Vagina (tissue), 2 donors: Measurements from ENCODE around the gene SPATA21.

Experiments used
- POLR2A ChIP-seq, 2 donors: fragments of 450-650 bp; IDR thresholded peaks; one replicate each; pipeline ENCODE4 v1.6.1; 2017; ENCODE audit warnings: antibody characterized with exemption in 2 of 2, mild to moderate bottlenecking in 2 of 2, moderate library complexity in 2 of 2
- POLR2AphosphoS5 ChIP-seq, 2 donors: sonication (generic); formaldehyde crosslinking; IDR thresholded peaks; one replicate each; pipeline ENCODE4 v1.9.0; 2017; ENCODE audit warnings: antibody characterized with exemption in 2 of 2, mild to moderate bottlenecking in 2 of 2, low read depth in 1 of 2; ENCODE audit not compliant: insufficient read depth in 1 of 2
- TF ChIP-seq, protein P1 (sequence below), 3 experiments: fragments of 450-650 bp in 2 of 3; fragments of 200-600 bp in 1 of 3; sonication (generic) in 1 of 3; IDR thresholded peaks; one replicate each; pipeline ENCODE4 v1.5.1; 2017 to 2019; ENCODE audit warnings: antibody characterized with exemption in 3 of 3, mild to moderate bottlenecking in 2 of 3, moderate library complexity in 2 of 3

DNA sequence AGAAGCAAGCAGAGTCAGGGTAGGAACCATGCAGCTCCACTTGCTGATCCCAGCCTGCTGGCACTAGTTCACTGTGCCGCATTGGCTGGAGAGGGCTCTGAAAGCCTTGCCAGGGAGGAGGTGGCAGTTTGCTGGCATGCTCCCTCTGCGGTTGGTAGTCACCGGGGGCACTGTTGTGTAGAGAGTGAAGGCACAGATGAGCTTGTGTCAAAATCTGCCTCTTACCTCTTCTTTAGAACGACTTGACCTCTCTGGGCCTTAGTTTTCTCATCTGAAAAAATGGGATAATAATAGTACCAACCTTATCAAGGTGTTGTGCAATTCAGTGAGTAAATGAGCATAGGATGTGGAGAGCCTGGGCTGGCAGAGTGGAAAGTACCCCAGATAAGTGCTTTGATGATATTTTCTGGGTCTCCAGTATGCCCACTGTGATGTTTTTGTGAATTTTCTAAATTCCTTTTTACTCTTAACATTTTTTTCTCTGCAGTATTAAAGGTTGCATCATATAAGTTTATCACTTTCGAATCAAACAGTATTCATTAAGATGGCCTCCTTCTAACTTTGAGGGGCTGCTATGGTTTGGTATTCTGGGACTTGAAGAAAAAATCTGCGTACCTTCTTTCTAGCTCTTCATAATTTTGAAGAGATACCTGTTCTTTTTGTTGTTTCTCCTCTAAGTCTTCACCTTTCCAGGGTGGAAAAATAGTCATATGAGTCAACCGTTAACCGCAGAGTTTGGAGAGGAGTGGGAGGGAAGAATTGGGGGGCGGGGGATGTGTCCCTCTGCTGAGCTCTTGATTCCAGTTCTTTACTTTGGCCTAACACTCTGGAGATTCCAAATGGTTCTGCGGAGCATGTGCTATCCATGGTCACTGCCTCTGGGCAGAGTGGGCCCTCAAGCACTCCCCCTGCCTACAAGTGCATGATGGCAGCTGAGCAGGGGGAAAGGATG lies 43.4 kb downstream of the SPATA21 start:
- TF ChIP-seq POLR2AphosphoS5 (IDR thresholded peaks at IDR 0.05; ENCODE audit: insufficient read depth in 1 of 2, low read depth in 1 of 2) (no peak), POLR2A (IDR thresholded peaks at IDR 0.05) (no peak)
- TF ChIP-seq, protein P1, sequence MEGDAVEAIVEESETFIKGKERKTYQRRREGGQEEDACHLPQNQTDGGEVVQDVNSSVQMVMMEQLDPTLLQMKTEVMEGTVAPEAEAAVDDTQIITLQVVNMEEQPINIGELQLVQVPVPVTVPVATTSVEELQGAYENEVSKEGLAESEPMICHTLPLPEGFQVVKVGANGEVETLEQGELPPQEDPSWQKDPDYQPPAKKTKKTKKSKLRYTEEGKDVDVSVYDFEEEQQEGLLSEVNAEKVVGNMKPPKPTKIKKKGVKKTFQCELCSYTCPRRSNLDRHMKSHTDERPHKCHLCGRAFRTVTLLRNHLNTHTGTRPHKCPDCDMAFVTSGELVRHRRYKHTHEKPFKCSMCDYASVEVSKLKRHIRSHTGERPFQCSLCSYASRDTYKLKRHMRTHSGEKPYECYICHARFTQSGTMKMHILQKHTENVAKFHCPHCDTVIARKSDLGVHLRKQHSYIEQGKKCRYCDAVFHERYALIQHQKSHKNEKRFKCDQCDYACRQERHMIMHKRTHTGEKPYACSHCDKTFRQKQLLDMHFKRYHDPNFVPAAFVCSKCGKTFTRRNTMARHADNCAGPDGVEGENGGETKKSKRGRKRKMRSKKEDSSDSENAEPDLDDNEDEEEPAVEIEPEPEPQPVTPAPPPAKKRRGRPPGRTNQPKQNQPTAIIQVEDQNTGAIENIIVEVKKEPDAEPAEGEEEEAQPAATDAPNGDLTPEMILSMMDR (IDR thresholded peaks at IDR 0.05) = no peak
